ENCODE results near the gene ANKRD13D. TPM values are rescaled to one million over a fixed set of nuclear protein-coding genes. Genes with fewer than 3 reads are reported as not detected.
A peak's percentile ranks its signal among the peaks of the same experiment; 100 is the strongest.

Gene ANKRD13D
- total RNA-seq (1 to 10 TPM; 4.1 to 8.6 (median 7.8) TPM), polyA plus RNA-seq (1 to 10 TPM; 4.6 to 7.0 (median 5.9) TPM)
- long read RNA-seq, donor 1, transcript ANKRD13D-202 (15 exons, 2,881 nt): major isoform, 5 of 10 reads
- long read RNA-seq, donor 1, partial matches to known transcripts: 2 of 10 reads
- long read RNA-seq, donor 1, other reads (novel, unspliced or antisense): 2 of 10 reads
- long read RNA-seq, donor 2, partial matches to known transcripts: 2 of 11 reads
- long read RNA-seq, donor 2, other reads (novel, unspliced or antisense): 4 of 11 reads

- Histone ChIP-seq H3K4me1 (peaks cover 26% of the 10 kb centered on the region), H3K9me3 (no peaks in the 10 kb centered on the region), H3K27me3 (ENCODE audit: insufficient read depth in 3 of 3, low read length in 2 of 3) (no peaks in the 10 kb centered on the region), H3K27ac (peak within 1 kb of the TSS; percentile 66), H3K4me3 (peak within 1 kb of the TSS; percentile 68), H3K36me3 (ENCODE audit: insufficient read depth in 1 of 2, low read depth in 1 of 2) (peaks cover 0 to 53% of the 10 kb centered on the region in 2 donors)
- DNase-seq: no peak
- ATAC-seq: no peak
- WGBS, 3 donors: 0 to 1% (median 0%) methylated on average over 7 to 56 of the region's 56 CpGs
- intact Hi-C loops (cut with DNase I): no loop called here
- no peak for TF ChIP-seq CTCF (IDR thresholded peaks at IDR 0.05)
These were observed at the start of gene ANKRD13D for GRCh38 chr11:67289226-67289650. Gene ANKRD13D, plus strand, starts transcription at chr11:67289303. Its CDS starts 158 bp downstream, at chr11:67289461.

- peaks cover 50% of the 10 kb centered on the region for H3K4me1 ChIP-seq
- peak overlapping the region; percentile 91 for H3K27ac ChIP-seq
- intact Hi-C loops (cut with DNase I): loop anchor here in 1 of 2 donors (5.0 kb wide), 1 partner anchor 118 kb away; no protein-coding TSS in a partner anchor
- TF ChIP-seq CTCF (IDR thresholded peaks at IDR 0.05): no peak
- H3K36me3 ChIP-seq (ENCODE audit: insufficient read depth in 1 of 2, low read depth in 1 of 2): peaks cover 7 to 33% of the 10 kb centered on the region in 2 donors
- peak overlapping the region; percentile 71 for H3K4me3 ChIP-seq
- ATAC-seq: peak; percentile 96 to 97 (median 96)
- peak; percentile 96 to 98 for DNase-seq
- 0 to 1% (median 0%) methylated on average over 28 to 31 of the region's 31 CpGs for WGBS, 3 donors
- no peaks in the 10 kb centered on the region for H3K9me3 ChIP-seq
- H3K27me3 ChIP-seq (ENCODE audit: insufficient read depth in 3 of 3, low read length in 2 of 3): no peaks in the 10 kb centered on the region
These were observed 49.1 kb upstream of the ANKRD13D start for GRCh38 chr11:67239783-67240575.

GRCh38 chr11:67240576-67241389 lies 48.3 kb upstream of the ANKRD13D start:
- ATAC-seq: peak; percentile 22 to 46 (median 36)
- H3K27ac ChIP-seq: peak overlapping the region; percentile 91
- DNase-seq: peak; percentile 57 to 66
- no peaks in the 10 kb centered on the region for H3K27me3 ChIP-seq (ENCODE audit: insufficient read depth in 3 of 3, low read length in 2 of 3)
- peaks cover 7 to 33% of the 10 kb centered on the region in 2 donors for H3K36me3 ChIP-seq (ENCODE audit: insufficient read depth in 1 of 2, low read depth in 1 of 2)
- no peaks in the 10 kb centered on the region for H3K9me3 ChIP-seq
- peak overlapping the region; percentile 71 for H3K4me3 ChIP-seq
- H3K4me1 ChIP-seq: peaks cover 50% of the 10 kb centered on the region
- 1 to 2% (median 1%) methylated on average over 16 of the region's 16 CpGs for WGBS, 3 donors
- intact Hi-C loops (cut with DNase I): loop anchor here in 1 of 2 donors (5.0 kb wide), 1 partner anchor 118 kb away; no protein-coding TSS in a partner anchor
- TF ChIP-seq CTCF (IDR thresholded peaks at IDR 0.05): no peak

- TF ChIP-seq CTCF (IDR thresholded peaks at IDR 0.05): no peak
- Histone ChIP-seq H3K36me3 (ENCODE audit: insufficient read depth in 1 of 2, low read depth in 1 of 2) (peaks cover 10 to 48% of the 10 kb centered on the region in 2 donors), H3K4me1 (peaks cover 53% of the 10 kb centered on the region), H3K4me3 (peak overlapping the region; percentile 71), H3K9me3 (no peaks in the 10 kb centered on the region), H3K27me3 (ENCODE audit: insufficient read depth in 3 of 3, low read length in 2 of 3) (no peaks in the 10 kb centered on the region), H3K27ac (no peak overlapping the region)
- intact Hi-C loops (cut with DNase I): loop anchor here in 1 of 2 donors (5.0 kb wide), 1 partner anchor 120 kb away; no protein-coding TSS in a partner anchor
- ATAC-seq (no peak), DNase-seq (no peak)
- WGBS, 3 donors: 86 to 100% (median 87%) methylated on average over 1 of the region's 1 CpG
These were observed 46.6 kb upstream of the ANKRD13D start for GRCh38 chr11:67242548-67242947.
